NCI-H146 treated with DMSO at 0.1 percent for 48 hours (cell line): Measurements from ENCODE around the gene ULBP2.
"Not testable (repeated sequence)": the region's sequence is repeated elsewhere in the genome, so short reads cannot be mapped to it uniquely, and the experiment has no call there.

Source experiments
- DNase-seq: peaks from one replicate; lab custom pipeline; 2025; ENCODE audit not compliant: unreplicated experiment; lab: John Stamatoyannopoulos, UW

The ULBP2 gene

GRCh38 chr6:149966319-149966718, 24.5 kb downstream of the ULBP2 start:
- DNase-seq = not testable (repeated sequence)

GRCh38 chr6:149967591-149967990, 25.8 kb downstream of the ULBP2 start:
- DNase-seq = no peak

GRCh38 chr6:149967999-149968398, 26.2 kb downstream of the ULBP2 start:
- not testable (repeated sequence) for DNase-seq

- DNase-seq = not testable (repeated sequence)
Measured at GRCh38 chr6:149968909-149969308, 27.1 kb downstream of the ULBP2 start.

- no peak for DNase-seq
Measured at GRCh38 chr6:149969635-149970034, 27.8 kb downstream of the ULBP2 start.

- DNase-seq = not testable (repeated sequence)
Measured at GRCh38 chr6:149974394-149974793, 32.6 kb downstream of the ULBP2 start.

GRCh38 chr6:149974825-149975224, 33.0 kb downstream of the ULBP2 start:
- DNase-seq = no peak

GRCh38 chr6:149975400-149975799, 33.6 kb downstream of the ULBP2 start:
- no peak for DNase-seq

- DNase-seq = no peak
Measured at GRCh38 chr6:149977221-149977620, 35.4 kb downstream of the ULBP2 start.

- no peak for DNase-seq
Measured at GRCh38 chr6:149978610-149979009, 36.8 kb downstream of the ULBP2 start.

GRCh38 chr6:149979293-149979692, 37.5 kb downstream of the ULBP2 start:
- DNase-seq = no peak

- no peak for DNase-seq
Measured at GRCh38 chr6:149983145-149983544, 41.3 kb downstream of the ULBP2 start.

GRCh38 chr6:149984773-149985172, 43.0 kb downstream of the ULBP2 start:
- no peak for DNase-seq

- no peak for DNase-seq
Measured at GRCh38 chr6:149985481-149985937, 43.7 kb downstream of the ULBP2 start.

GRCh38 chr6:149987602-149988107, 45.8 kb downstream of the ULBP2 start:
- DNase-seq = no peak

- no peak for DNase-seq
Measured at GRCh38 chr6:149988550-149989346, 46.9 kb downstream of the ULBP2 start.

- DNase-seq = no peak
Measured at GRCh38 chr6:149990212-149990660, 48.4 kb downstream of the ULBP2 start.

GRCh38 chr6:149990661-149991471, 49.1 kb downstream of the ULBP2 start:
- peak; percentile 26 for DNase-seq

GRCh38 chr6:149991472-149991795, 49.6 kb downstream of the ULBP2 start:
- DNase-seq = not testable (repeated sequence)

- no peak for DNase-seq
Measured at GRCh38 chr6:149991838-149992237, 50.0 kb downstream of the ULBP2 start.

- no peak for DNase-seq
Measured at GRCh38 chr6:149995235-149995750, 53.5 kb downstream of the ULBP2 start.

GRCh38 chr6:149995971-149996370, 54.2 kb downstream of the ULBP2 start:
- DNase-seq = no peak
